ENCODE results near the gene GLRA2.
A peak's percentile ranks its signal among the peaks of the same experiment; 100 is the strongest.

GLRA2 gene

GRCh38 chrX:14529290-14529989 is at the start of gene GLRA2:
Gene GLRA2, plus strand, starts transcription at chrX:14529536. Its CDS starts 522 bp downstream, at chrX:14530058.
- Histone ChIP-seq H3K36me3 (no peaks in the 10 kb centered on the region), H3K9me3 (no peaks in the 10 kb centered on the region), H3K4me1 (ENCODE audit: control insufficient read depth in 1 of 2, insufficient read depth in 1 of 2, low read depth in 1 of 2, low read length in 1 of 2) (no peaks in the 10 kb centered on the region), H3K4me3 (ENCODE audit: low read depth in 1 of 2, low read length in 1 of 2) (no peak within 1 kb of the TSS), H3K27ac (no peak within 1 kb of the TSS), H3K27me3 (peaks cover 18% of the 10 kb centered on the region)
- TF ChIP-seq, protein P1, sequence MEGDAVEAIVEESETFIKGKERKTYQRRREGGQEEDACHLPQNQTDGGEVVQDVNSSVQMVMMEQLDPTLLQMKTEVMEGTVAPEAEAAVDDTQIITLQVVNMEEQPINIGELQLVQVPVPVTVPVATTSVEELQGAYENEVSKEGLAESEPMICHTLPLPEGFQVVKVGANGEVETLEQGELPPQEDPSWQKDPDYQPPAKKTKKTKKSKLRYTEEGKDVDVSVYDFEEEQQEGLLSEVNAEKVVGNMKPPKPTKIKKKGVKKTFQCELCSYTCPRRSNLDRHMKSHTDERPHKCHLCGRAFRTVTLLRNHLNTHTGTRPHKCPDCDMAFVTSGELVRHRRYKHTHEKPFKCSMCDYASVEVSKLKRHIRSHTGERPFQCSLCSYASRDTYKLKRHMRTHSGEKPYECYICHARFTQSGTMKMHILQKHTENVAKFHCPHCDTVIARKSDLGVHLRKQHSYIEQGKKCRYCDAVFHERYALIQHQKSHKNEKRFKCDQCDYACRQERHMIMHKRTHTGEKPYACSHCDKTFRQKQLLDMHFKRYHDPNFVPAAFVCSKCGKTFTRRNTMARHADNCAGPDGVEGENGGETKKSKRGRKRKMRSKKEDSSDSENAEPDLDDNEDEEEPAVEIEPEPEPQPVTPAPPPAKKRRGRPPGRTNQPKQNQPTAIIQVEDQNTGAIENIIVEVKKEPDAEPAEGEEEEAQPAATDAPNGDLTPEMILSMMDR (IDR thresholded peaks at IDR 0.05) = no peak

GRCh38 chrX:14489437-14489836 is 39.9 kb upstream of the GLRA2 start:
- TF ChIP-seq, protein P1 (IDR thresholded peaks at IDR 0.05) = no peak
- H3K9me3 ChIP-seq = no peaks in the 10 kb centered on the region
- no peaks in the 10 kb centered on the region for H3K36me3 ChIP-seq
- no peaks in the 10 kb centered on the region for H3K27me3 ChIP-seq
- no peak overlapping the region for H3K27ac ChIP-seq
- no peak overlapping the region for H3K4me3 ChIP-seq (ENCODE audit: low read depth in 1 of 2, low read length in 1 of 2)
- no peaks in the 10 kb centered on the region for H3K4me1 ChIP-seq (ENCODE audit: control insufficient read depth in 1 of 2, insufficient read depth in 1 of 2, low read depth in 1 of 2, low read length in 1 of 2)

GRCh38 chrX:14491689-14492088 is 37.6 kb upstream of the GLRA2 start:
- Histone ChIP-seq H3K27ac (no peak overlapping the region), H3K27me3 (no peaks in the 10 kb centered on the region), H3K4me3 (ENCODE audit: low read depth in 1 of 2, low read length in 1 of 2) (no peak overlapping the region), H3K9me3 (no peaks in the 10 kb centered on the region), H3K4me1 (ENCODE audit: control insufficient read depth in 1 of 2, insufficient read depth in 1 of 2, low read depth in 1 of 2, low read length in 1 of 2) (no peaks in the 10 kb centered on the region), H3K36me3 (no peaks in the 10 kb centered on the region)
- TF ChIP-seq, protein P1 (IDR thresholded peaks at IDR 0.05) = no peak

GRCh38 chrX:14496674-14497073 is 32.7 kb upstream of the GLRA2 start:
- no peaks in the 10 kb centered on the region for H3K4me1 ChIP-seq (ENCODE audit: control insufficient read depth in 1 of 2, insufficient read depth in 1 of 2, low read depth in 1 of 2, low read length in 1 of 2)
- peak overlapping the region; percentile 53 for H3K27ac ChIP-seq
- TF ChIP-seq, protein P1 (IDR thresholded peaks at IDR 0.05) = no peak
- H3K27me3 ChIP-seq = no peaks in the 10 kb centered on the region
- H3K36me3 ChIP-seq = no peaks in the 10 kb centered on the region
- no peaks in the 10 kb centered on the region for H3K9me3 ChIP-seq
- H3K4me3 ChIP-seq (ENCODE audit: low read depth in 1 of 2, low read length in 1 of 2) = no peak overlapping the region

GRCh38 chrX:14497184-14497666 is 32.1 kb upstream of the GLRA2 start:
- H3K27me3 ChIP-seq = no peaks in the 10 kb centered on the region
- H3K27ac ChIP-seq = peak overlapping the region; percentile 53
- peak overlapping the region in 1 of 2 experiments; percentile 21 for H3K4me3 ChIP-seq (ENCODE audit: low read depth in 1 of 2, low read length in 1 of 2)
- no peaks in the 10 kb centered on the region for H3K36me3 ChIP-seq
- TF ChIP-seq, protein P1 (IDR thresholded peaks at IDR 0.05) = no peak
- H3K9me3 ChIP-seq = no peaks in the 10 kb centered on the region
- no peaks in the 10 kb centered on the region for H3K4me1 ChIP-seq (ENCODE audit: control insufficient read depth in 1 of 2, insufficient read depth in 1 of 2, low read depth in 1 of 2, low read length in 1 of 2)

Data from neutrophil (primary cell).